Measurements from ENCODE around the gene GLS. TPM values are rescaled to one million over a fixed set of nuclear protein-coding genes. Genes with fewer than 3 reads are reported as not detected.
"Not testable (repeated sequence)": the region's sequence is repeated elsewhere in the genome, so short reads cannot be mapped to it uniquely, and the experiment has no call there.

Gene GLS
- total RNA-seq, 3 donors from 2014 or later (not counting 1 experiment from before 2014, with no cell fraction given): 279 to 322 (median 285) TPM

GRCh38 chr2:190846746-190847145, 33.9 kb upstream of the GLS start:
- ATAC-seq (no peak), DNase-seq (no peak)
- Histone ChIP-seq H3K9me3 (ENCODE audit: control insufficient read depth, insufficient read depth, low read length) (no peaks in the 10 kb centered on the region), H3K27ac (ENCODE audit: low read length) (no peak overlapping the region), H3K36me3 (ENCODE audit: control insufficient read depth, insufficient read depth, low read length) (no peaks in the 10 kb centered on the region), H3K27me3 (ENCODE audit: control insufficient read depth, insufficient read depth, low read length) (no peaks in the 10 kb centered on the region), H3K4me1 (ENCODE audit: control insufficient read depth, insufficient read depth, low read length) (no peaks in the 10 kb centered on the region), H3K4me3 (ENCODE audit: low read length) (no peak overlapping the region)
- Mint-ChIP-seq H3K36me3 (no peaks in the 10 kb centered on the region), H3K4me3 (no peak overlapping the region), H3K27ac (no peak overlapping the region), H3K27me3 (ENCODE audit: low read depth in 2 of 2) (no peaks in the 10 kb centered on the region), H3K9me3 (no peaks in the 10 kb centered on the region), H3K4me1 (no peaks in the 10 kb centered on the region)
- intact Hi-C loops (cut with micrococcal nuclease): no loop called here
- TF ChIP-seq CTCF (IDR thresholded peaks at IDR 0.05): no peak
- WGBS (ENCODE audit: insufficient coverage): 93% methylated on average over 6 of the region's 7 CpGs

- Mint-ChIP-seq H3K27me3 (ENCODE audit: low read depth in 2 of 2) (no peaks in the 10 kb centered on the region), H3K36me3 (no peaks in the 10 kb centered on the region), H3K9me3 (no peaks in the 10 kb centered on the region), H3K27ac (no peak overlapping the region), H3K4me1 (no peaks in the 10 kb centered on the region), H3K4me3 (no peak overlapping the region)
- DNase-seq (no peak), ATAC-seq (no peak)
- whole genome bisulfite sequencing (ENCODE audit: insufficient coverage): 73% methylated on average over 3 of the region's 3 CpGs
- no peak overlapping the region for H3K27ac ChIP-seq (ENCODE audit: low read length)
- H3K4me1 ChIP-seq (ENCODE audit: control insufficient read depth, insufficient read depth, low read length): no peaks in the 10 kb centered on the region
- H3K9me3 ChIP-seq (ENCODE audit: control insufficient read depth, insufficient read depth, low read length): no peaks in the 10 kb centered on the region
- TF ChIP-seq CTCF (IDR thresholded peaks at IDR 0.05): no peak
- H3K27me3 ChIP-seq (ENCODE audit: control insufficient read depth, insufficient read depth, low read length): no peaks in the 10 kb centered on the region
- no peak overlapping the region for H3K4me3 ChIP-seq (ENCODE audit: low read length)
- no peaks in the 10 kb centered on the region for H3K36me3 ChIP-seq (ENCODE audit: control insufficient read depth, insufficient read depth, low read length)
- intact Hi-C loops (cut with micrococcal nuclease): no loop called here
Observed at GRCh38 chr2:190847504-190848081, 33.0 kb upstream of the GLS start.

GRCh38 chr2:190849774-190850173, 30.8 kb upstream of the GLS start:
- 92% methylated on average over 1 of the region's 2 CpGs for WGBS (ENCODE audit: insufficient coverage)
- H3K9me3 Mint-ChIP-seq: no peaks in the 10 kb centered on the region

GRCh38 chr2:190853022-190853421, 27.6 kb upstream of the GLS start:
- H3K27ac Mint-ChIP-seq; H3K27me3 ChIP-seq (ENCODE audit: control insufficient read depth, insufficient read depth, low read length); H3K27ac ChIP-seq (ENCODE audit: low read length); H3K4me1 ChIP-seq (ENCODE audit: control insufficient read depth, insufficient read depth, low read length); ATAC-seq; H3K36me3 Mint-ChIP-seq; H3K36me3 ChIP-seq (ENCODE audit: control insufficient read depth, insufficient read depth, low read length); H3K9me3 ChIP-seq (ENCODE audit: control insufficient read depth, insufficient read depth, low read length); H3K4me3 ChIP-seq (ENCODE audit: low read length); H3K4me1 Mint-ChIP-seq; DNase-seq; H3K4me3 Mint-ChIP-seq; H3K27me3 Mint-ChIP-seq (ENCODE audit: low read depth in 2 of 2); intact Hi-C loops (cut with micrococcal nuclease); H3K9me3 Mint-ChIP-seq: not testable (repeated sequence)
- WGBS (ENCODE audit: insufficient coverage): 87% methylated on average over 4 of the region's 4 CpGs

More at GRCh38 chr2:190849774-190850173, 30.8 kb upstream of the GLS start:
- TF ChIP-seq CTCF (IDR thresholded peaks at IDR 0.05): no peak
- no peaks in the 10 kb centered on the region for H3K36me3 ChIP-seq (ENCODE audit: control insufficient read depth, insufficient read depth, low read length)
- Mint-ChIP-seq H3K36me3 (no peaks in the 10 kb centered on the region), H3K4me1 (no peaks in the 10 kb centered on the region), H3K27me3 (ENCODE audit: low read depth in 2 of 2) (no peaks in the 10 kb centered on the region), H3K4me3 (no peak overlapping the region), H3K27ac (no peak overlapping the region)
- H3K4me3 ChIP-seq (ENCODE audit: low read length): no peak overlapping the region
- no peaks in the 10 kb centered on the region for H3K9me3 ChIP-seq (ENCODE audit: control insufficient read depth, insufficient read depth, low read length)
- H3K27ac ChIP-seq (ENCODE audit: low read length): no peak overlapping the region
- intact Hi-C loops (cut with micrococcal nuclease): loop anchor here (1.0 kb wide), 2 partner anchors 31 to 99 kb away; partner anchors contain the start of gene GLS
- no peaks in the 10 kb centered on the region for H3K27me3 ChIP-seq (ENCODE audit: control insufficient read depth, insufficient read depth, low read length)
- no peaks in the 10 kb centered on the region for H3K4me1 ChIP-seq (ENCODE audit: control insufficient read depth, insufficient read depth, low read length)
- DNase-seq (no peak), ATAC-seq (no peak)
